ENCODE results near the gene C6orf58. TPM values are rescaled to one million over a fixed set of nuclear protein-coding genes. Genes with fewer than 3 reads are reported as not detected.

The C6orf58 gene
- total RNA-seq, 1 experiment from 2014 or later = 0.20 TPM

- intact Hi-C loops (cut with micrococcal nuclease) = no loop called here
- H4K20me1 ChIP-seq (ENCODE audit: insufficient read depth) = no peaks in the 10 kb centered on the region
- no peak overlapping the region for H3K9ac ChIP-seq (ENCODE audit: low read length)
- POLR2A ChIA-PET = no interaction called here
- no peak for ATAC-seq
- no peak overlapping the region for H3K27ac ChIP-seq (ENCODE audit: low read depth, low read length)
- no peak overlapping the region for H3K4me3 ChIP-seq (replicated peaks in 1 of 2; ENCODE audit: low read depth in 1 of 2, low read length in 2 of 2)
- no TSS peak for BruUV-seq (replicated peaks)
- no peak overlapping the region for H3K4me2 ChIP-seq (ENCODE audit: low read length)
- no peak for DNase-seq (ENCODE audit: low read depth, low spot score)
- no peaks in the 10 kb centered on the region for H3K4me1 ChIP-seq (ENCODE audit: control insufficient read depth in 1 of 2, insufficient read depth in 2 of 2, low read length in 2 of 2)
- CTCF ChIA-PET = no interaction called here
- H3K9me2 ChIP-seq (ENCODE audit: insufficient read depth) = no peaks in the 10 kb centered on the region
- H2AFZ ChIP-seq (ENCODE audit: low read depth, low read length, poor library complexity, severe bottlenecking) = peak overlapping the region; percentile 13
- no peaks in the 10 kb centered on the region for H3K36me3 ChIP-seq (ENCODE audit: control insufficient read depth in 1 of 2, insufficient read depth in 2 of 2, low read length in 2 of 2)
- H3K27me3 ChIP-seq (ENCODE audit: insufficient read depth, low read length) = no peaks in the 10 kb centered on the region
- TF ChIP-seq ZBTB33 (IDR thresholded peaks at IDR 0.05; ENCODE audit: extremely low read depth, insufficient replicate concordance, low read length) = no peak
- no peak for TF ChIP-seq SRF (IDR thresholded peaks at IDR 0.05; ENCODE audit: low read depth)
- no peak for TF ChIP-seq MAX (IDR thresholded peaks at IDR 0.05)
- no peak for TF ChIP-seq CEBPB (IDR thresholded peaks at IDR 0.05; ENCODE audit: low read depth)
- TF ChIP-seq REST (IDR thresholded peaks at IDR 0.05; ENCODE audit: low read depth) = no peak
- no peak for TF ChIP-seq FOSL1 (IDR thresholded peaks at IDR 0.05; ENCODE audit: low read depth)
- TF ChIP-seq POLR2AphosphoS5 (IDR thresholded peaks at IDR 0.05; ENCODE audit: low read depth, low read length) = no peak
- H3K9me3 ChIP-seq (ENCODE audit: control insufficient read depth in 1 of 2, insufficient read depth in 1 of 2, low read depth in 1 of 2, low read length in 2 of 2) = no peaks in the 10 kb centered on the region
- no peaks in the 10 kb centered on the region for H3K79me2 ChIP-seq (ENCODE audit: insufficient read depth, low read length)
- RAD21 ChIA-PET (ENCODE audit: low non-redundant PET in 1 of 2, low total read pairs in 2 of 2, uncharacterized antibody in 2 of 2, unreplicated experiment in 2 of 2) = no interaction called here
Measured at GRCh38 chr6:127570739-127571389, 6.1 kb upstream of the C6orf58 start.

All from HCT116 (cell line).